IPS-15b (cell line): ENCODE results near the gene PKNOX1.
"Not testable (repeated sequence)": the region's sequence is repeated elsewhere in the genome, so short reads cannot be mapped to it uniquely, and the experiment has no call there.

Experiments
- H3K27me3 ChIP-seq: one replicate; pipeline ENCODE4 v1.6.1; 2013; ENCODE audit warnings: low read length; ENCODE audit not compliant: control insufficient read depth, insufficient read depth
- H3K36me3 ChIP-seq: one replicate; pipeline ENCODE4 v1.6.1; 2013; ENCODE audit warnings: low read length; ENCODE audit not compliant: control insufficient read depth, insufficient read depth
- H3K4me1 ChIP-seq: one replicate; pipeline ENCODE4 v1.6.1; 2013; ENCODE audit warnings: mild to moderate bottlenecking, low read length; ENCODE audit not compliant: control insufficient read depth, insufficient read depth
- H3K4me3 ChIP-seq: one replicate; pipeline ENCODE4 v1.5.1; 2013; ENCODE audit warnings: low read depth, low read length
- H3K9ac ChIP-seq: one replicate; pipeline ENCODE4 v1.6.1; 2013; ENCODE audit warnings: low read depth, mild to moderate bottlenecking, low read length
- H3K9me3 ChIP-seq: one replicate; pipeline ENCODE4 v1.6.1; 2013; ENCODE audit warnings: mild to moderate bottlenecking, low read length; ENCODE audit not compliant: control insufficient read depth, insufficient read depth

PKNOX1 gene

DNA sequence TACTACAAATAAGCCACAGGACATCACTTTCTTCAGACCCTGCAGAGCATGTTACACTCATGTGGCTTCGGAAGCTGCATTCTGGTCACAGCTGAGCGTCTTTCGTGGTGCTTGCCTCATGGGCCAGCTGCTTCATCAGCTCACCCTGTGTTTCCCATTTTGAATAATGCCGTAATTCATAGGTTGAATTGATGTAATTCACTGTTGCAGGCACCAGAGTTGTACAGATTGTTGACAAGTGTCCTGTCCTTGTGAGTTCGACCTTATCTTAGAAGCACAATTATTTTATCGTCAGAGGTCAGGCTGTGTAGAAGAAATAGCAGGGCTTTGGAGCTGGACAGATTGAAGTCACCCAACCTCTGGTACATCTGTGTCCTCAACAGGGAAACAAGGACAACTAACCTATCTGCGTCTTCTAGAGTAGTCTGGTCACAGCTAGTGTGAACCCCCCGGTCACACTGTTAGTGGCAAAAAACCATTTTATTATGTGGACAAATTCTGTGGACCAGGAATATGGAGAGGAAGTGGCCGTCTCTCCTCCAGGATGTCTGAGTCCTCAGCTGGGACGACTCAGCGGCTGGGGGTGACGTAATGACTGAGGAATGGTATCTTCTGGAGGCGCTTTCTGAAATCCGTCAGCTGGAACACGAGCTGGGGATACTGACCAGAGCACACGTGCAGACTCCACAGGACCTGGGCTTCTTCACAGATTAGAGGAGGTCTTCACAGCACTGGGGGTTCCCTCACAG, 17.8 kb downstream of the PKNOX1 start:
- Histone ChIP-seq H3K36me3 (peaks cover 3% of the 10 kb centered on the region), H3K4me3 (no peak overlapping the region), H3K9ac (no peak overlapping the region), H3K9me3 (no peaks in the 10 kb centered on the region), H3K4me1 (no peaks in the 10 kb centered on the region), H3K27me3 (no peaks in the 10 kb centered on the region)

DNA sequence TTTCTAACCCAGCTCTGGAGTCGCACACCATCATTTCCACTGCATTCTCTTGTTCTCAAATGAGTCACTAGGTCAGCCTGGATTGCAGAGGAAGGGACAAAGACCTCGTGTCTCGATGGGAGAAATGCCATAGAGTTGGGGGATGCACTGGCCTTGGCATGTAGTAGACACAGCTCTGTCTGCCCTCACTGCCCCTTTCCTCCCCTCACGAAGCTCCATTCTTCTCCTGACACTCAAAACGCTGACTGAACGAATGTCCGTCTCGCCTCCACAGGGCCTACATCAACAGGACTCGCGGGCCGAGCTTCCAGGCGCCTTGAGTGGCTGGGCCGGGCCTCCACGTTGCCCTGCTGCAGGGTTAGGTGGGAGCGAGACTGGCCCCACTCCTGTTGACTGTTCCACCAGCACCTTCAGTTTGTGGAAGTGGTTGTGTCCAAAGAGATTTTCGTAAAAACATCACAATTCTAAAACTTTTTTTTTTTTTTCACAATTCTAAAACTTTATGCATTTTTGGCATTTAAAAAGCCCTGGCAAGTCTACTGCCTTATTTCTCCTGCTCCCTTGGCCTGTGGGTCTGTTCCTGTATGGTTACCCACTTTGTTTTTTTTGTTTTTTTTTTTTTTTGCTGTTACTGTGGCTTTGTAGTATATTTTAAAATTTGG, 18.8 kb downstream of the PKNOX1 start:
- H3K9ac ChIP-seq = no peak overlapping the region
- H3K9me3 ChIP-seq = no peaks in the 10 kb centered on the region
- H3K4me1 ChIP-seq = no peaks in the 10 kb centered on the region
- H3K36me3 ChIP-seq = peaks cover 3% of the 10 kb centered on the region
- no peaks in the 10 kb centered on the region for H3K27me3 ChIP-seq
- no peak overlapping the region for H3K4me3 ChIP-seq

DNA sequence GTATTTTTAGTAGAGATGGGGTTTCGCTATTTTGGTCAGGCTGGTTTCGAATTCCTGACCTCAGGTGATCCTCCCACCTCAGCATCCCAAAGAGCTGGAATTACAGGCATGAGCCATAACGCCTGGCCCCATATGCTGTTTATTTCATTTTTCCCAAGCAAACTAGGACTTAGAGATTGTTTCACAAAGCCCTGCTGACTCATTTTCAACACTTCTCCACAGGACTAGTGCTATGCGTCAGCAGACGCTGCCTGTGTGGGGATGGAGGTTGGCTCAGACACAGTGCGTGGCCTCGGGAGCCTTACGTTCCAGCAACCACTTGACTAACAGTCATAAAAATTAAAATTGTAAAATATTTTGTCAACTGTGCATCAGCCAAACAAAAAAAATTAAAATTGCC, 22.7 kb downstream of the PKNOX1 start:
- H3K36me3 ChIP-seq = peaks cover 3% of the 10 kb centered on the region
- no peak overlapping the region for H3K9ac ChIP-seq
- no peaks in the 10 kb centered on the region for H3K27me3 ChIP-seq
- H3K9me3 ChIP-seq = no peaks in the 10 kb centered on the region
- no peak overlapping the region for H3K4me3 ChIP-seq
- no peaks in the 10 kb centered on the region for H3K4me1 ChIP-seq

DNA sequence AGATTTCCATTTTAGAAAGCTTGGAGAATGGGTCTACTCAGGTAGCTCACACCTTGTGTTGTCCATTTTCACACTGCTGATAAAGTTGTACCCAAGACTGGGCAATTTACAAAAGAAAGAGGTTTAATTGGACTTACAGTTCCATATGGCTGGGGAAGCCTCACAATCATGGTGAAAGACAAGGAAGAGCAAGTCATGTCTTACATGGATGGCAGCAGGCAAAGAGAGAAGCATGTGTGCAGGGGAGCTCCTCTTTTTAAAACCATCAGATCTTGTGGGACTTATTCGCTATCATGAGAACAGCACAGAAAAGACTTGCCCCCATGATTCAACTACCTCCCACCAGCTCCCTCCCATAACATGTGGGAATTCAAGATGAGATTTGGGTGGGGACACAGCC, 23.6 kb downstream of the PKNOX1 start:
- not testable (repeated sequence) for H3K9me3 ChIP-seq, H3K27me3 ChIP-seq, H3K4me3 ChIP-seq, H3K9ac ChIP-seq, H3K4me1 ChIP-seq, H3K36me3 ChIP-seq

DNA sequence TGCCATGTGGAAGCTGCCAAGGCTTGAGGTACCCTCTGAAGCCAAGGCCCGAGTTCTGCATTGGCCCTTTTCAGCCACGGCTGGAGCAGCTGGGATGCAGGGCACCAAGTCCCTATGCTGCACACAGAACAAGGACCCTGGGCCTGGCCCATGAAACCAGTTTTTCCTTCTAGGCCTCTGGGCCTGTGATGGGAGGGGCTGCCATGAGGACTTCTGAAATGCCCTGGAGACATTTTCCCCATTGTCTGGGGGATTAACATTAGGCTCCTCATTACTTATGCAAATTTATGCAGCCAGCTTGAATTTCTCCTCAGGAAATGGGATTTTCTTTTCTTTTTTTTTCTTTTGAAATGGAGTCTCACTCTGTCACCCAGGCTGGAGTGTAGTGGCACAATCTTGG, 24.8 kb downstream of the PKNOX1 start:
- not testable (repeated sequence) for H3K4me3 ChIP-seq, H3K36me3 ChIP-seq, H3K4me1 ChIP-seq

DNA sequence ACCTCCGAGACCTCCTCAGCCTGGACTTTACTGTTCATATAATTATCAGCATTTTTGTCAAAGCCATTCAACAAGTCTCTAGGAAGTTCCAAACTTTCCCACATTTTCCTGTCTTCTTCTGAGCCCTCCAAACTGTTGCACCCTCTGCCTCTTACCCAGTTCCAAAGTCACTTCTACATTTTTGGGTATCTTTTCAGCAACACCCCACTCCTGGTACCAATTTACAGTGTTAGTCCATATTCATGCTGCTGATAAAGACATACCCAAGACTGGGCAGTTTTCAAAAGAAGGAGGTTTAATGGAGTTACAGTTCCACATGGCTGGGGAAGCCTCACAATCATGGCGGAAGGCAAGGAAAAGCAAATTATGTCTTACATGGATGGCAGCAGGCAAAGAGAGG, 25.7 kb downstream of the PKNOX1 start:
- H3K36me3 ChIP-seq, H3K9me3 ChIP-seq, H3K4me3 ChIP-seq, H3K4me1 ChIP-seq, H3K27me3 ChIP-seq, H3K9ac ChIP-seq: not testable (repeated sequence)

More for the DNA sequence above, 24.8 kb downstream of the PKNOX1 start:
- H3K9me3 ChIP-seq, H3K9ac ChIP-seq, H3K27me3 ChIP-seq: not testable (repeated sequence)

DNA sequence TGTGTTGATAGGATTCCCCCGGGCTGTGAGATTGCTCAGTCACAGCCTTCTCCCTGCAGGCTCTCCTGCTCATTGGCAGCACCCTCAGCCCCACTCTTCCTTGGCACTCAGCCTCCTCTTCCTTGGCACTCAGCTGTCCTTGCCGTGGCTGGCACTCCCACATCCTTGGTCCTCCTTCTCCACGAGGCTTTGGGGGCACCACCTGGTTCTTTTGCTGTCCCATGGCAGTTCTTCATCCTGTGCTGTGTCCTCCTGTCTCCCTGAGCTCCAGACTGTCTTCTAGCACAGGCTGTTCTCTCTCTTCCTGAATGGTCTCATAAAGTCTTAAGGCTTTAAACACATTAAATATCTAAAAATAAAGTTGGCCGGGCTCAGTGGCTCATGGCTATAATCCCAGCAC, 27.0 kb downstream of the PKNOX1 start:
- H3K27me3 ChIP-seq = no peaks in the 10 kb centered on the region
- H3K36me3 ChIP-seq = no peaks in the 10 kb centered on the region
- H3K4me3 ChIP-seq = no peak overlapping the region
- H3K9ac ChIP-seq = no peak overlapping the region
- H3K9me3 ChIP-seq = no peaks in the 10 kb centered on the region
- no peaks in the 10 kb centered on the region for H3K4me1 ChIP-seq

DNA sequence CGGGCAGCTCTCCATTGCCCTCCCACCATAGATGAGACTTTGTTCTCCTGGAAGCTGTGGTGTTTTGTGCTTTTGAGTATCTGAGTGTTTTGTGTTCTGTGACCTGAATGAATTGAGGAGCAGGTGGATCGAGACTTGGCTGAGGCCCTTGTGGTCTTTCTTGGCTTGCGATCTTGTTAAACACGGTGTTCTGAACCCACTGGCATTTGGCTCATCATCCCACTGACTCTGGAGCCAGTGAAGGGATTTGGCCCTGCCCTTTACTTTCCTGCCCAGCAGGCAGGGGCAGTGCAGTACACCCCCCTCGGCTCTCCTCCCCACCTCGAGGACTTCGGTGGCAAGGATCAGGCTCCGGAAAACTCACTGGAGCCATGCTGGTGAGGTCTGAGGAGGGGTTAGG, 30.6 kb downstream of the PKNOX1 start:
- H3K27me3 ChIP-seq = no peaks in the 10 kb centered on the region
- H3K4me3 ChIP-seq = no peak overlapping the region
- peaks cover 6% of the 10 kb centered on the region for H3K36me3 ChIP-seq
- no peak overlapping the region for H3K9ac ChIP-seq
- no peaks in the 10 kb centered on the region for H3K4me1 ChIP-seq
- no peaks in the 10 kb centered on the region for H3K9me3 ChIP-seq

DNA sequence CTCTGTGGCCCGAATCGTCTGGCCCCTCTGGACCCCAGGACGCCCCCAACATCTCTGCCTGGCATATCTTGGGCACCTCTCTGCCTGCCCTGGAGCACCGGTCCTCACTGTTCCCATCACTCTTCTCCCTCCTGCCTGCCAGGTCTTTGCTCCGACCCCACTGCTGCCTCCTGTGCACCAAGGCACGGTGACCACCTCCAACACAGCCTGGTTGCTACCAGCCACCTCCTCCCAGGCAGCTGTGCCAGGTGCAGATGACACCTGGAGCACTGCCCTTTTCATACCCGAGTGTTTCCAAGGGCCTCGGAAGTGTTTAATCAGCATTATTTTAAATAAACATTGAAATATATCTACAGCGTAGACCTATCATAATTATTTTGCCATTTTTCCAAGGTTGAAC, 31.3 kb downstream of the PKNOX1 start:
- Histone ChIP-seq H3K9ac (no peak overlapping the region), H3K36me3 (peaks cover 6% of the 10 kb centered on the region)

DNA sequence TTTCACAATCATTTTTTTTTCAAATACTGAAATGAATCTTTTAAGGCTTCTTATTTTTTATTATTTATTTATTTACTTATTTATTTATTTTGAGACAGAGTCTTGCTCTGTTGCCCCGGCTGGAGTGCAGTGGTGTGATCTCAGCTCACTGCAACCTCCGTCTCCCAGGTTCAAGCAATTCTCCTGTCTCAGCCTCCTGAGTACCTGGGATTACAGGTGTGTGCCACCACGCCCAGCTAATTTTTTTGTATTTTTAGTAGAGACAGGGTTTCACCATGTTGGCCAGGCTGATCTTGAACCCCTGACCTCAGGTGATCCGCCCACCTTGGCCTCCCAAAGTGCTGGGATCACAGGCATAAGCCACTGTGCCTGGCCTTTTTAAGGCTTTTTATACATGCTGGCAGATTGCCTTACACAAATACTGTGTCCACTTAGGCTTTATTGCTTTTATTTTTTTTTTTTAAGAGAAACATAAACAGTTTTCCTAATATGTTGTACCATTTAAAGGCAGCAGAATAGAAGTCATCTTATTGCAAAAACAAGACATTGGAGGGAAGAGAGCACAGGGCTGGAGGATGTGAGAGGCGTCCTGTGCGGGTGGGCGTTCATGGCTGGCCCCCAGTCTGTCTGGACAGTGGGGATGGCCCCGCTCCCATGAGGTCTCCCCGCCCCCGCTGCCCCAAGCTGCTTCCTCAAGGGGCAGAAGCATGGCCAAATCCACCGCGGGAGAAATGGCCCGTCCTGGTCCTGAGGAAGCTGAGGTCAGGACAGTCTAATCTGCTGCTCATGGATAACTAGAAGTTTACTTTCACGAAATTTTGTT, 31.9 kb downstream of the PKNOX1 start:
- not testable (repeated sequence) for H3K9ac ChIP-seq, H3K36me3 ChIP-seq, H3K9me3 ChIP-seq, H3K4me3 ChIP-seq, H3K27me3 ChIP-seq, H3K4me1 ChIP-seq

More for the DNA sequence above, 31.3 kb downstream of the PKNOX1 start:
- Histone ChIP-seq H3K4me1 (no peaks in the 10 kb centered on the region), H3K9me3 (no peaks in the 10 kb centered on the region), H3K4me3 (no peak overlapping the region), H3K27me3 (no peaks in the 10 kb centered on the region)

DNA sequence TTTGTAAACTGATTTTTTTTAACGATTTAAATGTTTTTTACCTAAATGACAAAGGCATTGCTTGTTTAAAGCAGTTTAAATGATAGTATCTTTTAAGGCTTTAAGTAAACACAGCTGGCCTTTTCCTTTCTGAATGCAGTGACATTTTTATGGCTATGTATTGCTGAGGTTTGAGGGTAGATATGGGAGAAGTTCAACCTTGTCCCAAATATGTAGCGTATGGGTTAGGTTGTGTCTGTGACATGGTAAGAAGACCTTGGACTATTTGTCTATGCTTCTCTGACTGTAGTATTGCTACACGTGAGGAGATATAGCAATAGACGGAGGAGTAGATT, 32.5 kb downstream of the PKNOX1 start:
- Histone ChIP-seq H3K27me3 (no peaks in the 10 kb centered on the region), H3K4me1 (no peaks in the 10 kb centered on the region), H3K9me3 (no peaks in the 10 kb centered on the region), H3K9ac (no peak overlapping the region), H3K4me3 (no peak overlapping the region), H3K36me3 (peaks cover 11% of the 10 kb centered on the region)

DNA sequence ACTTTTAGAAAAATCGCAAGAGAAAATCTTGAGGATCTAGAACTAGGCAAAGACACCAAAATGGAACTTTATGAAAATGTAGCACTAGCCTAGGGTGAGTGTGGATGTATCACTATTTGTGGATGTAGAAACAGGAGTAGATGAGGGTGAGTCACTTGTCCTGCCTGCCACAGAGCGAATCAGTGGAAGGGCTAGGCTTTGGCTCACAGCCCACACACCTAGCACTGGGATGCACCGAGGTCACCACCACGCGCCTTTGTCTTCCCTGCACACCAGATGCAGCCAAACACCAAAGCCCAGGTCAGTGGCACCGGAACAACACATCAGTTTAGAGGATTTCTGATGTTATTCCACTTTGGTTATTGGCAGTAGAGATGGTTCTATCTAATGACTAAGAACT, 38.2 kb downstream of the PKNOX1 start:
- Histone ChIP-seq H3K27me3 (no peaks in the 10 kb centered on the region), H3K9ac (no peak overlapping the region), H3K4me1 (no peaks in the 10 kb centered on the region), H3K9me3 (no peaks in the 10 kb centered on the region), H3K36me3 (peaks cover 18% of the 10 kb centered on the region), H3K4me3 (no peak overlapping the region)
